HepG2 (cell line): ENCODE data around the gene TROAP. TPM values are rescaled to one million over a fixed set of nuclear protein-coding genes. Genes with fewer than 3 reads are reported as not detected.
A peak's percentile ranks its signal among the peaks of the same experiment; 100 is the strongest.

ENCODE experiments used
- AHR ChIP-seq: IDR thresholded peaks from 2 replicates; pipeline ENCODE4 v1.6.1; 2018; ENCODE audit warnings: missing genetic modification reagents, missing compliant biosample characterization
- ARID4A ChIP-seq: sonication (generic); formaldehyde crosslinking; IDR thresholded peaks from 2 replicates; pipeline ENCODE4 v1.5.0; 2020; ENCODE audit warnings: mild to moderate bottlenecking, missing genetic modification reagents, borderline replicate concordance
- CTCF ChIP-seq: sonication (generic); formaldehyde crosslinking; IDR thresholded peaks from 2 replicates; pipeline ENCODE4 v1.5.0; 2020; ENCODE audit warnings: mild to moderate bottlenecking, missing genetic modification reagents, moderate library complexity
- ELF3 ChIP-seq: IDR thresholded peaks from 2 replicates; pipeline ENCODE4 v1.6.1; 2016; ENCODE audit warnings: missing genetic modification reagents, missing compliant biosample characterization
- GABPB1 ChIP-seq: IDR thresholded peaks from 2 replicates; pipeline ENCODE4 v1.6.1; 2016; ENCODE audit warnings: mild to moderate bottlenecking, missing genetic modification reagents, moderate library complexity, missing compliant biosample characterization
- HNRNPL ChIP-seq: fragments of 200-400 bp; formaldehyde crosslinking; IDR thresholded peaks from 2 replicates; pipeline ENCODE4 v1.6.1; 2017; ENCODE audit warnings: mild to moderate bottlenecking, low read depth, low read length
- MEF2D ChIP-seq: sonication (generic); formaldehyde crosslinking; IDR thresholded peaks from 2 replicates; pipeline ENCODE4 v1.5.1; 2020; ENCODE audit warnings: mild to moderate bottlenecking, missing genetic modification reagents
- NFYC ChIP-seq: IDR thresholded peaks from 2 replicates; pipeline ENCODE4 v1.6.1; 2016; ENCODE audit warnings: missing genetic modification reagents, missing compliant biosample characterization
- NONO ChIP-seq, 2 experiments: fragments of 450-650 bp in 1 of 2; sonication (generic) in 1 of 2; formaldehyde crosslinking in 1 of 2; IDR thresholded peaks in 1 of 2; conservative IDR thresholded peaks in 1 of 2; 2 replicates each; pipeline versions ENCODE4 v1.6.1 to v1.8.0; 2017 to 2022; ENCODE audit warnings: mild to moderate bottlenecking in 1 of 2, missing genetic modification reagents in 1 of 2, moderate library complexity in 1 of 2
- RFXAP ChIP-seq: sonication (generic); formaldehyde crosslinking; IDR thresholded peaks from 2 replicates; pipeline ENCODE4 v1.4.0; 2020; ENCODE audit warnings: missing genetic modification reagents, borderline replicate concordance
- SMAD9 ChIP-seq: sonication (generic); formaldehyde crosslinking; IDR thresholded peaks from 2 replicates; pipeline ENCODE4 v1.5.1; 2020; ENCODE audit warnings: mild to moderate bottlenecking, missing genetic modification reagents
- SRY ChIP-seq: sonication (generic); formaldehyde crosslinking; IDR thresholded peaks from 2 replicates; pipeline ENCODE4 v1.8.0; 2022; ENCODE audit warnings: mild to moderate bottlenecking, missing genetic modification reagents
- TARDBP ChIP-seq: sonication (generic); formaldehyde crosslinking; IDR thresholded peaks from 2 replicates; pipeline ENCODE4 v1.8.0; 2022; ENCODE audit warnings: mild to moderate bottlenecking, missing genetic modification reagents
- XRCC5 ChIP-seq: fragments of 200-400 bp; formaldehyde crosslinking; optimal IDR thresholded peaks from 2 replicates; pipeline ENCODE3; 2017; ENCODE audit warnings: mild to moderate bottlenecking, low read length
- ZC3H13 ChIP-seq: sonication (generic); formaldehyde crosslinking; IDR thresholded peaks from 2 replicates; pipeline ENCODE4 v1.8.1; 2023; ENCODE audit warnings: mild to moderate bottlenecking, missing genetic modification reagents, moderate library complexity
- ZNF256 ChIP-seq: sonication (generic); formaldehyde crosslinking; conservative IDR thresholded peaks from 2 replicates; pipeline ENCODE4 v1.4.0; 2020; ENCODE audit warnings: missing genetic modification reagents
- ZNF280B ChIP-seq: sonication (generic); formaldehyde crosslinking; IDR thresholded peaks from 2 replicates; pipeline ENCODE4 v1.5.0; 2020; ENCODE audit warnings: missing genetic modification reagents, mild to moderate bottlenecking, borderline replicate concordance
- ZNF766 ChIP-seq: sonication (generic); formaldehyde crosslinking; IDR thresholded peaks from 2 replicates; pipeline ENCODE4 v1.5.0; 2020; ENCODE audit warnings: missing genetic modification reagents, borderline replicate concordance
- polyA plus RNA-seq, 8 experiments: library from polyadenylated mRNA; depleted of rRNA in 3 of 8; stranded (reverse) in 7 of 8; unstranded in 1 of 8; fragments of >200 nt; fragmentation: Illumina TruSeq in 4 of 8; extraction: Trizol in 4 of 8; gene quantifications; 2 replicates each; pipeline versions ENCODE4 v1.2.1 to v1.2.3, GENCODE V29; 2011 to 2016; ENCODE audit warnings: low read depth in 4 of 8, missing spikeins in 1 of 8, mixed read lengths in 1 of 8; ENCODE audit not compliant: insufficient read depth in 1 of 8
- total RNA-seq, 5 experiments: library from RNA; depleted of rRNA; stranded (reverse); fragments of >200 nt; fragmentation: Illumina TruSeq; extraction: Trizol; gene quantifications; 2 replicates each; pipeline ENCODE4 v1.2.3, GENCODE V29; 2016; ENCODE audit warnings: low read depth in 1 of 5
- TF ChIP-seq, protein P1 (sequence below): sonication (generic); formaldehyde crosslinking; IDR thresholded peaks from 2 replicates; pipeline ENCODE4 v1.4.0; 2020; ENCODE audit warnings: mild to moderate bottlenecking, missing genetic modification reagents

The TROAP gene
- total and polyA plus RNA-seq, 2 of the 13 experiments (the other 11 are each of a cell fraction or from before 2014, with no cell fraction given), result 22.5 to 30.9 TPM

GRCh38 chr12:49296034-49296835 lies 26.8 kb upstream of the TROAP start (continued):
- TF ChIP-seq, protein P1, sequence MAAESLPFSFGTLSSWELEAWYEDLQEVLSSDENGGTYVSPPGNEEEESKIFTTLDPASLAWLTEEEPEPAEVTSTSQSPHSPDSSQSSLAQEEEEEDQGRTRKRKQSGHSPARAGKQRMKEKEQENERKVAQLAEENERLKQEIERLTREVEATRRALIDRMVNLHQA (CRISPR knock-in tag), result no peak
- TF ChIP-seq ARID4A (CRISPR knock-in tag) (0 out of 2 replicates have a peak, but pooled peaks have one; percentile 15), SRY (CRISPR knock-in tag) (no peak), AHR (CRISPR knock-in tag) (no peak; the same call in 1 of the 2 replicates), NONO (IDR thresholded peaks at IDR 0.05) (no peak), NONO (CRISPR knock-in tag; conservative IDR thresholded peaks at IDR 0.05) (0 out of 2 replicates have a peak, but pooled peaks have one; percentile 56), TARDBP (no peak), ZNF766 (no peak), GABPB1 (CRISPR knock-in tag) (no peak; the same call in 1 of the 2 replicates), SMAD9 (0 out of 2 replicates have a peak, but pooled peaks have one; percentile 39), ZC3H13 (0 out of 2 replicates have a peak, but pooled peaks have one; percentile 29), CTCF (peak; percentile 84), ZNF256 (CRISPR knock-in tag) (no peak), MEF2D (CRISPR knock-in tag) (no peak), HNRNPL (0 out of 2 replicates have a peak, but pooled peaks have one; percentile 24), ELF3 (CRISPR knock-in tag) (no peak), NFYC (CRISPR knock-in tag) (no peak), XRCC5 (peak; percentile 56), ZNF280B (CRISPR knock-in tag) (no peak), RFXAP (CRISPR knock-in tag) (no peak)
